WI38 (cell line): ENCODE measurements around the gene PJVK.

Experiments
- H3K4me3 ChIP-seq: 2 replicates; pipeline ENCODE4 v1.5.1; 2011; ENCODE audit warnings: low read depth, mild to moderate bottlenecking, control low read depth, low read length
- CTCF ChIP-seq: IDR thresholded peaks from 2 replicates; pipeline ENCODE4 v1.5.1; 2012; ENCODE audit warnings: low read depth, mild to moderate bottlenecking, control low read depth, low read length

Gene PJVK

GRCh38 chr2:178482437-178482836 lies 31.3 kb downstream of the PJVK start:
- no peak overlapping the region for H3K4me3 ChIP-seq

GRCh38 chr2:178484245-178485041 lies 33.3 kb downstream of the PJVK start:
- H3K4me3 ChIP-seq: no peak overlapping the region
- TF ChIP-seq CTCF: no peak

More at GRCh38 chr2:178482437-178482836, 31.3 kb downstream of the PJVK start:
- TF ChIP-seq CTCF: no peak

- TF ChIP-seq CTCF: no peak
Measured at GRCh38 chr2:178485356-178485755, 34.2 kb downstream of the PJVK start.

GRCh38 chr2:178491612-178492011 lies 40.4 kb downstream of the PJVK start:
- TF ChIP-seq CTCF: no peak
- no peak overlapping the region for H3K4me3 ChIP-seq

More at GRCh38 chr2:178485356-178485755, 34.2 kb downstream of the PJVK start:
- no peak overlapping the region for H3K4me3 ChIP-seq

- H3K4me3 ChIP-seq: no peak overlapping the region
- no peak for TF ChIP-seq CTCF
Measured at GRCh38 chr2:178496049-178496448, 44.9 kb downstream of the PJVK start.

GRCh38 chr2:178498137-178498536 lies 47.0 kb downstream of the PJVK start:
- H3K4me3 ChIP-seq: no peak overlapping the region
- TF ChIP-seq CTCF: no peak

- H3K4me3 ChIP-seq: no peak overlapping the region
Measured at GRCh38 chr2:178499640-178500039, 48.5 kb downstream of the PJVK start.

More at GRCh38 chr2:178499640-178500039, 48.5 kb downstream of the PJVK start:
- no peak for TF ChIP-seq CTCF
